SK-N-MC (cell line): ENCODE measurements around the gene RPL35A.

ENCODE experiments used
- EZH2 ChIP-seq: fragments of 200-600 bp; sonication (generic); IDR thresholded peaks from one replicate; pipeline ENCODE4 v1.6.1; 2017; ENCODE audit warnings: antibody characterized with exemption
- FOXP2 ChIP-seq: optimal IDR thresholded peaks from 2 replicates; pipeline ENCODE3; 2011; ENCODE audit warnings: mild to moderate bottlenecking, moderate library complexity; ENCODE audit not compliant: insufficient read depth; ENCODE audit errors: extremely low read length, control extremely low read depth
- POLR2AphosphoS5 ChIP-seq: IDR thresholded peaks from 2 replicates; pipeline ENCODE4 v1.6.1; 2012; ENCODE audit warnings: mild to moderate bottlenecking, low read depth, low read length, borderline replicate concordance

DNA sequence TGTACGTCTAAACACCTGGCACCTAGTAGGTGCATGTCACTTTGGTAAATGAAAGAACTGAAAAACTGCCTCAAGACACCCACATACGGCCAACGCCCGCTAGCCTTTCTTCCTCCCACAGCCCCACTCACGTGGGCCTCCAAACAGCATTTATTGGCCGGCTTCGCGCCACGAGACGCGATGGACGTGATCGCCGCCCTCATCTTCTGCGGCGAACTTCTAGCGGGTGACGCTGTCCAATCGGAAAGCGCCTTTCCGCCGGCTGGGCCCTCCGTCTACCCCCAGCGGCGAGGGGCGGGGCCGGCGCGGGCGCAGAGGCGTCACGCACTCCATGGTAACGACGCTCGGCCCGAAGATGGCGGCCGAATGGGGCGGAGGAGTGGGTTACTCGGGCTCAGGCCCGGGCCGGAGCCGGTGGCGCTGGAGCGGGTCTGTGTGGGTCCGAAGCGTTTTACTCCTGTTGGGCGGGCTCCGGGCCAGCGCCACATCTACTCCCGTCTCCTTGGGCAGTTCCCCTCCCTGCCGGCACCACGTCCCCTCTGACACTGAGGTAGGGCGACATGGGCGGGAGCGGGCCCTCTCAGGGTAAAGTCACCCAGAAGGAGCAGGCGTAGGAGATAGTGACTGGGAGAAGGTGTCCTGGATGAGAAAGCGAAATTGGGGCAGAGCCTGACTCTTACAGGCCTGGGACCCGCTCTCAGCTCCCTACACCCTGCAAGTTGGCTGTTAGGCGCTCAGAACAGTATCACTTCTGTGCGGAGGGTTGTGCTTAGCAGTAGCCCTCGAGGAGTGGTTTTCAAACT is 10.1 kb downstream of the RPL35A start, which contains the start of gene LMLN:
- TF ChIP-seq POLR2AphosphoS5 (peak; percentile 84), EZH2 (no peak), FOXP2 (peak; percentile 71)
